ENCODE data around the gene ATG12.

GRCh38 chr5:115798252-115798651 lies 43.1 kb downstream of the ATG12 start:
- TF ChIP-seq POLR2A (IDR thresholded peaks at IDR 0.05) (no peak), CTCF (IDR thresholded peaks at IDR 0.05) (no peak)
